ENCODE measurements around the gene PLCG1.

DNA sequence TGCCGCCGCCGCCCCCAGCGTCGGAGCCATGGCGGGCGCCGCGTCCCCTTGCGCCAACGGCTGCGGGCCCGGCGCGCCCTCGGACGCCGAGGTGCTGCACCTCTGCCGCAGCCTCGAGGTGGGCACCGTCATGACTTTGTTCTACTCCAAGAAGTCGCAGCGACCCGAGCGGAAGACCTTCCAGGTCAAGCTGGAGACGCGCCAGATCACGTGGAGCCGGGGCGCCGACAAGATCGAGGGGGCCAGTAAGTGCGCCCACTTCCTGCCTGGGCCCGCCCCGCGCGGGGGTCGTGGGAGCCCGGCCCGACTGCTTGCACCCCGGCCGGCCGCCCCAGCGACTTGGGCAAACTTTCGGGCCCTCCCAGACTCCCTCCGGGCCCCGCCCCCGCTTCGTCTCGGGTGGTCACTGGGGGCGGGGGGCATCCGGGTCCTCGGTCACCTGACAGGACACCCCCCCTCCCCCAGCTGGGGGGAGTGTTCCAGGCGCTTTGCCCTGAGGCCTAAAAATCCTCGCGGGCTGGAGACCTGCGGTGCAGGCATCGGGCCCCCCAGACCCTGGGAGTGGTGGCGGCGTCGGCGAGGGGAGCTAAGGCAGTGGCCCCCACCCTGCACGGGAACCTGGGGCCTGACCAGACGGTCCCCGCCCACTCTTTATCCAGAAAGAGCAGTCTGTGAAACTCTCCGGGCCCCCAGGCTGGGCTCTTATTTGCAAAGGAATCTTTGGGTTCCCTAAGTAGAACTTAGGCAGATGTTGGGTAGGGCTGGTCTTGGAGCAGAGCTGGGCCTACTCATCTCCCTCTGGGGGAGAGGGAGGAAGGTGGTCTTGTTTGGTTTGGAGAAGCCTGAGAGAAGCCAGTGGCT, 501 bp downstream of the PLCG1 start:
- TF ChIP-seq CTCF (IDR thresholded peaks at IDR 0.05), result no peak
- no peak for TF ChIP-seq POLR2A (IDR thresholded peaks at IDR 0.05)

Data from adrenal gland (tissue), 5 donors.